Cardiac atrium fibroblast (primary cell): ENCODE results near the gene C11orf58. TPM values are rescaled to one million over a fixed set of nuclear protein-coding genes. Genes with fewer than 3 reads are reported as not detected.

Experiments
- total RNA-seq: library from RNA; depleted of rRNA; stranded (reverse); fragments of >200 nt; gene quantifications from 2 replicates; pipeline ENCODE4 v1.2.3, GENCODE V29; 2015

C11orf58 gene
- total RNA-seq = 110 and 126 TPM in 2 replicates

DNA sequence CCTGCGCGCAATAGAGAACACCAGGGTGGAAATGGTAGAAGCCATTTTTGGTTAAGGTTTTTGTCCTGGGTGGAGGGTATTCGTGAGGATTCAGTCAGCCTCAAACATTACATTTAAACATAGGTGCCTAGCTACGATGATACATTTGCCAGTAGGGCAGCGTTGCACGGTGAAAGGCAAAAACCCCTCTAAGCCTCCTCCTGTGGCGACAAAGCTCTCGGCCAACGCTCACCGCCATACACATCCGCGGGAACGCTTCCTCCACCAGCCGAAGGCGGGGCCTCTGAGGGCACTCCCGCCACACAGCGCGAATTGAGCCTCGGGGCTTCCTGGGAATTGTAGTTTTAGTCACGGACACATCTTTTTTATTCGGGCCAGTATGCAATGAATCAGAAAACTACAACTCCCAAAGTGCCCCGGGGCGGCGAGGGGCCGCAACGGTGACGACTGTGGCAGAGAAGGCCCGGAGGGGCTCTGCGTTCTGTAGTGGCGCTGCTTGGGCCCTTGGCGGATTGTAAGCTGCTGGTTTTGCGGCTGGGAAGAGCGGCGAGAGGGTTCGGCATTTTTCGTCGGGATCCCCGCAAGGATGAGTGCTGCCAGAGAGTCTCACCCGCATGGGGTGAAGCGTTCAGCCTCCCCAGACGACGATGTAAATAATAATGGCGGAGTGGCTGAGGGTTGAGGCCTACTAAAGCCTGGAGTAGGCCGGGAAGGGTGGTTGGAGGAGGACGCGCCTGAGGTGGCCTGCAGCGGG is at the start of gene C11orf58:
Gene C11orf58 (plus strand): TSS at position 455 of the 754 bp plus-strand sequence. CDS start 132 bp downstream, at position 587.

